WI38 (cell line): ENCODE results near the gene POLN.
A peak's percentile ranks its signal among the peaks of the same experiment; 100 is the strongest.

Experiments
- H3K4me3 ChIP-seq: 2 replicates; pipeline ENCODE4 v1.5.1; 2011; ENCODE audit warnings: low read depth, mild to moderate bottlenecking, control low read depth, low read length
- CTCF ChIP-seq: IDR thresholded peaks from 2 replicates; pipeline ENCODE4 v1.5.1; 2012; ENCODE audit warnings: low read depth, mild to moderate bottlenecking, control low read depth, low read length

POLN gene

GRCh38 chr4:2247128-2248043 is 5.5 kb upstream of the POLN start:
- TF ChIP-seq CTCF, result no peak
- H3K4me3 ChIP-seq, result no peak overlapping the region

- no peak for TF ChIP-seq CTCF
- H3K4me3 ChIP-seq, result no peak overlapping the region
Observed at GRCh38 chr4:2246384-2247127, 4.6 kb upstream of the POLN start.

GRCh38 chr4:2245787-2246275 is 3.9 kb upstream of the POLN start:
- no peak overlapping the region for H3K4me3 ChIP-seq
- no peak for TF ChIP-seq CTCF

- no peak overlapping the region for H3K4me3 ChIP-seq
- TF ChIP-seq CTCF, result no peak
Observed at GRCh38 chr4:2245057-2245786, 3.3 kb upstream of the POLN start.

GRCh38 chr4:2243681-2244380 is 1.9 kb upstream of the POLN start:
- 0 out of 2 replicates have a peak, but pooled peaks have one; percentile 6 for TF ChIP-seq CTCF
- no peak overlapping the region for H3K4me3 ChIP-seq

- TF ChIP-seq CTCF, result no peak
Observed at GRCh38 chr4:2241003-2241402, 918 bp downstream of the POLN start.

More at GRCh38 chr4:2241003-2241402, 918 bp downstream of the POLN start:
- peak overlapping the region; percentile 87 for H3K4me3 ChIP-seq
